GM13977 (cell line): Measurements from ENCODE around the gene TAF6L.
"Not testable (repeated sequence)": the region's sequence is repeated elsewhere in the genome, so short reads cannot be mapped to it uniquely, and the experiment has no call there.

Experiments
- DNase-seq: peaks from one replicate; pipeline ENCODE4 v3.0.0; 2012; ENCODE audit warnings: low spot score
- CTCF ChIP-seq: IDR thresholded peaks from 2 replicates; pipeline ENCODE4 v1.5.1; 2012; ENCODE audit warnings: mild to moderate bottlenecking, control low read depth; ENCODE audit not compliant: insufficient read depth; ENCODE audit errors: extremely low read depth, missing control alignments
- in situ Hi-C: fragments of 300-500 bp; cut with MboI; formaldehyde crosslinking; loops from one replicate; pipeline ENCODE4 v1.12.0; 2022; ENCODE audit warnings: low sequenced_read_pairs, low pct_unique_long_range_greater_than_20kb, mixed read lengths, inconsistent platforms; ENCODE audit not compliant: unreplicated experiment

Gene TAF6L

GRCh38 chr11:62757846-62758788, 13.1 kb upstream of the TAF6L start:
- in situ Hi-C loops, result no loop called here
- TF ChIP-seq CTCF, result no peak
- DNase-seq, result no peak

GRCh38 chr11:62760867-62761227, 10.3 kb upstream of the TAF6L start:
- in situ Hi-C loops, result not testable (repeated sequence)

GRCh38 chr11:62770778-62771143, 435 bp upstream of the TAF6L start:
- no peak for TF ChIP-seq CTCF
- no peak for DNase-seq
- in situ Hi-C loops, result no loop called here

More at GRCh38 chr11:62760867-62761227, 10.3 kb upstream of the TAF6L start:
- not testable (repeated sequence) for DNase-seq

- in situ Hi-C loops, result no loop called here
- DNase-seq, result no peak
- TF ChIP-seq CTCF, result no peak
Measured at GRCh38 chr11:62774407-62774806, 3.2 kb downstream of the TAF6L start.

GRCh38 chr11:62775646-62776045, 4.5 kb downstream of the TAF6L start:
- in situ Hi-C loops, result no loop called here
- TF ChIP-seq CTCF, result no peak

GRCh38 chr11:62777389-62777788, 6.2 kb downstream of the TAF6L start:
- peak; percentile 52 for DNase-seq
- in situ Hi-C loops, result no loop called here
- TF ChIP-seq CTCF, result no peak

More at GRCh38 chr11:62775646-62776045, 4.5 kb downstream of the TAF6L start:
- no peak for DNase-seq

GRCh38 chr11:62778441-62778840, 7.2 kb downstream of the TAF6L start:
- TF ChIP-seq CTCF, result no peak

More at GRCh38 chr11:62778441-62778840, 7.2 kb downstream of the TAF6L start:
- no peak for DNase-seq
- in situ Hi-C loops, result no loop called here
